Muscle layer of colon (tissue), 2 donors: Measurements from ENCODE around the gene CHD6.

Source experiments
- H3K27ac ChIP-seq: one replicate; pipeline ENCODE4 v1.7.0; 2013; ENCODE audit warnings: low read depth, mild to moderate bottlenecking, low read length, moderate library complexity
- H3K27me3 ChIP-seq, 2 donors: one replicate each; pipeline ENCODE4 v1.7.0; 2013; ENCODE audit warnings: low read length in 2 of 2, mild to moderate bottlenecking in 2 of 2; ENCODE audit not compliant: insufficient read depth in 2 of 2, control insufficient read depth in 1 of 2
- H3K36me3 ChIP-seq: one replicate; pipeline ENCODE4 v1.7.0; 2013; ENCODE audit warnings: mild to moderate bottlenecking, low read length; ENCODE audit not compliant: insufficient read depth
- H3K4me1 ChIP-seq: one replicate; pipeline ENCODE4 v1.7.0; 2013; ENCODE audit warnings: mild to moderate bottlenecking, low read length; ENCODE audit not compliant: insufficient read depth
- H3K4me3 ChIP-seq, 2 donors: one replicate each; pipeline ENCODE4 v1.7.0; 2013; ENCODE audit warnings: low read length in 2 of 2, low read depth in 1 of 2, mild to moderate bottlenecking in 1 of 2, moderate library complexity in 1 of 2
- H3K9ac ChIP-seq: one replicate; pipeline ENCODE4 v1.7.0; 2013; ENCODE audit warnings: low read length
- H3K9me3 ChIP-seq: one replicate; pipeline ENCODE4 v1.7.0; 2013; ENCODE audit warnings: mild to moderate bottlenecking, low read length
- donor health status: abdominal sarcoma.
- donor health status: Adenocarcinoma of cecum.

The CHD6 gene

DNA sequence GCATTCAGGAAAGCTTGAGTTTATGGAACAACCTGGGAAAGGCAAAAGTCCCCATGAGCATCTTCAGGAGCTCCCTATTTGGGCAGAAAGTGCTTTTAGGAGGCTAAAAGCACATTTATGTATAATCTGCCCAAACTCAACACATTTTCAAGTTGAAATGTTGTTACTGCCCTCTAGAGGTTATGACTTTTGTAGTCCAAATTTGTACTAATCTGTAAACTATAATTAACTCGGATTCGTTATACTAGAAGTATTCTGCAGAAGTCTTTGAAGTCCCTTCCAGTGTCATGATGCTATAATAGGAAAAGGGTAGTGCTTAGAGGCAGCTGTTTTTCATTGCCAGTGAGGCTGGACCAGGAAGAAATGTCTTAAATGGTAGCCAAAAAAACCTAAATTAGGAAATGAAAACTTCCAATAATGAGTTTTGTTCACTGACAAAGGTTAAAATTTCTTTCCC lies 206.8 kb downstream of the CHD6 start:
- H3K9ac ChIP-seq: no peak overlapping the region
- H3K9me3 ChIP-seq: no peaks in the 10 kb centered on the region
- peaks cover 94% of the 10 kb centered on the region for H3K36me3 ChIP-seq
- no peak overlapping the region for H3K4me3 ChIP-seq
- no peaks in the 10 kb centered on the region for H3K27me3 ChIP-seq
- H3K4me1 ChIP-seq: no peaks in the 10 kb centered on the region
- H3K27ac ChIP-seq: no peak overlapping the region

DNA sequence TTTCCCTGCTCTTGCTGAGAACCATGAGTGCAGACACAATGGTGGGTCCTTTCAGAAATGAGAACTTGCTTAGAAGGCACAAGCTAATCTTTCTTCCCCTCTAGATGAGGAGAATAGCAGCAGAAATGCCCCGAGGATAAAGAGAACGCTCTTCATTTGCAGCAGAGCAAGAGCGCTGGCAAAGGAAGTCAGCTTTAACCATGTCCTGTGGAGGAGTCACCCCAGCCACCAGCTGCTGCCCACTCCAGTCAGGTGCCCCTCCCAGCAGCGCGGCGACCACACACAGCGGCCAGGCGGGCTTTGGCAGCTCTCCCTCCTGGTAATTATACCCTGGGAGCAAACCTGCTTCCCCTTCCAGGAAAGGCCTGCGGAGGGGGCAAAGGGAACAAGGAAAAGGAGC lies 209.2 kb downstream of the CHD6 start:
- no peak overlapping the region for H3K4me3 ChIP-seq
- H3K9me3 ChIP-seq: no peaks in the 10 kb centered on the region
- no peak overlapping the region for H3K27ac ChIP-seq
- peaks cover 94% of the 10 kb centered on the region for H3K36me3 ChIP-seq
- no peaks in the 10 kb centered on the region for H3K27me3 ChIP-seq
- H3K9ac ChIP-seq: no peak overlapping the region
- no peaks in the 10 kb centered on the region for H3K4me1 ChIP-seq

- Histone ChIP-seq H3K9ac (no peak overlapping the region), H3K36me3 (peaks cover 88% of the 10 kb centered on the region), H3K4me3 (no peak overlapping the region), H3K27me3 (no peaks in the 10 kb centered on the region), H3K4me1 (no peaks in the 10 kb centered on the region), H3K27ac (no peak overlapping the region), H3K9me3 (no peaks in the 10 kb centered on the region)
These were observed 209.9 kb downstream of the CHD6 start for GRCh38 chr20:41408156-41408794.

GRCh38 chr20:41407607-41408006 lies 210.6 kb downstream of the CHD6 start:
- peaks cover 82% of the 10 kb centered on the region for H3K36me3 ChIP-seq
- no peaks in the 10 kb centered on the region for H3K27me3 ChIP-seq
- no peak overlapping the region for H3K27ac ChIP-seq
- H3K9ac ChIP-seq: no peak overlapping the region
- H3K4me3 ChIP-seq: no peak overlapping the region
- no peaks in the 10 kb centered on the region for H3K4me1 ChIP-seq
- H3K9me3 ChIP-seq: no peaks in the 10 kb centered on the region

DNA sequence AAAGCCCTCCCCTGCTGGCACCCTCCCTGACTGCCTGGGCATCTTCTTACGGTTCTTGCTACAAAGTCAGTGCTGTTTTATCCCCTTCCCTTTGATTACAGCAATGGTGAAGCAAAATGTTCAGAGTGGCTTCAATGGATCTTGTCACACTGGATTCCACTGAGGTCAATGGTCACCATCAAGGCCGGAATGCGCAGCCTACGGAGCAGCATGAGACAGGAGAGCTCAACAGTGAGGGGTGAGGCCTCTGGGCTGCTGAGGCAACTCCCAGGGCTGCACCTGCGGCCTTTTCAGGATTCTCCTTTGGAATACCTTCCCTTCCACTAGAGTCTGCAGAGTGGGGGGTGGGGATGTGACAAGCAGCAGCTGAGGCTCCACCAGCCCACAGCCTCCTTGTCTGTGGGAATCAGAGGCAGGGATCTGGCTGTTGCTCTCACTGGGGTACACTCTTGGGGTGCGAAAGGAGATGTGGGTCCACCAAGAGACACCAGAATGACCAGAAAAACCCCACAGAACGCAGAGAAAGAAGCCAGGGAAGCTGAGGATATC lies 211.2 kb downstream of the CHD6 start:
- H3K27ac ChIP-seq: no peak overlapping the region
- no peaks in the 10 kb centered on the region for H3K27me3 ChIP-seq
- H3K9ac ChIP-seq: no peak overlapping the region
- H3K36me3 ChIP-seq: peaks cover 79% of the 10 kb centered on the region
- no peaks in the 10 kb centered on the region for H3K9me3 ChIP-seq
- no peak overlapping the region for H3K4me3 ChIP-seq
- no peaks in the 10 kb centered on the region for H3K4me1 ChIP-seq

DNA sequence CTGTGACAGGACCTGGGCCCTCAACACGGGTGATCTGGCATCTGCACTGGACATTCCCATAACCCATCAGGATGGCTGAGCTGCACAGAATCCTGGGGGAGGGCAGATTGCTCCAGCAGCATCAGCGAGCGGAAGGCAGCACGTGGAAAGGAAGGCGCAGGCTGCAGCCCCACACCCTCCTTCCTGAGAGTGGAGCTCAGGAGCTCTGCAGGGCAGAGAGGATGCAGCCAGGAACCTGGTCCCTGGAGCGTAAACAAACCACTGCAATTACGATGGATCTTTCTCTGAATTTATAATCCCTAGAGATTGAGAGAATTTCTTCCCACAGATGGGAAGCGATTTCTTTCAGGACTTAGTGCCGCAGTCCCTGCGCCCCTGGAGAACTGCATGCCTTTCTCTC lies 211.8 kb downstream of the CHD6 start:
- no peak overlapping the region for H3K27ac ChIP-seq
- peaks cover 76% of the 10 kb centered on the region for H3K36me3 ChIP-seq

DNA sequence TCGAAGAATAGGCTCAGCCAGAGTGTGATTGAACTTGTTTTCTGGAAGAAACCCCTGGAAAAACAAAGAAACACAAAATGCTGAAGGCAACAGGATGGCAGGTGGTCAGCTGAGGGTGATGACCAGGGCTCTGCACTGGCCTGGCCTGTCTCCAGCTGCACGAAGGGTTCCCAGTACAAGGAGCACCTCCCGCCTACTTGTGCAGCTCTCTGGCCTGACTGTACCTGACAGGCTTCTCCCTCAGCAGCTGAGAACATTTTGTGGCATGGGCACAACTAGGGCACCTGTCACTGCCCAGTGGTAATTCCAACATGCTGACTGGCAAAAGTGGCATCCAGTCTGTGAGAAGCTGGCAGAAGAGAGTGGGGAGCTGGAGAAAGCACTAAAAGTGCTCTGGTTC lies 212.7 kb downstream of the CHD6 start:
- H3K36me3 ChIP-seq: peaks cover 67% of the 10 kb centered on the region
- H3K9ac ChIP-seq: no peak overlapping the region
- no peaks in the 10 kb centered on the region for H3K27me3 ChIP-seq
- H3K9me3 ChIP-seq: no peaks in the 10 kb centered on the region
- H3K4me3 ChIP-seq: no peak overlapping the region
- H3K4me1 ChIP-seq: no peaks in the 10 kb centered on the region
- H3K27ac ChIP-seq: no peak overlapping the region

More for the DNA sequence above, 211.8 kb downstream of the CHD6 start:
- H3K27me3 ChIP-seq: no peaks in the 10 kb centered on the region
- H3K9ac ChIP-seq: no peak overlapping the region
- H3K4me3 ChIP-seq: no peak overlapping the region
- no peaks in the 10 kb centered on the region for H3K4me1 ChIP-seq
- H3K9me3 ChIP-seq: no peaks in the 10 kb centered on the region

DNA sequence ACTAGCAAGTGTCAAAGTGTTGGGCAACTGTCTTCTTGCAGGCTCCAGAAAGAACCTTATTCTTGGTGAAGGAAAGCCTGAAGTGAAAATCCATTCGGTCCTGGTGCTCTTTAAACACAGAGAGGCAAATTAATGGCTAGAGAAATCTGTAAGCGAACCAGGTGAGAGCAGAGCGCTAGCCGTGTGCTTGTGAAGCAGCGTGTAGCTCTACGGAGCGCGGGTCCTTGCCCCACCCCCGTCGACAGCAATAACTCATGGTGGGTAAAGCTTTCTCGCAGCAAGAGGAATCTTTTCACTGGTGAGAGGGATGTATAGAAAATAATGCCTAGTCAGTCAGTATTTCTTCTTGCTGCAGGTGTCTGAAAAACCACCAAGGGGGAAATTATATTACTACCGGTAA lies 214.6 kb downstream of the CHD6 start:
- Histone ChIP-seq H3K9ac (no peak overlapping the region), H3K27ac (no peak overlapping the region), H3K27me3 (no peaks in the 10 kb centered on the region), H3K9me3 (no peaks in the 10 kb centered on the region), H3K36me3 (peaks cover 49% of the 10 kb centered on the region), H3K4me1 (no peaks in the 10 kb centered on the region), H3K4me3 (no peak overlapping the region)

- no peaks in the 10 kb centered on the region for H3K9me3 ChIP-seq
- no peak overlapping the region for H3K27ac ChIP-seq
- peaks cover 15% of the 10 kb centered on the region for H3K4me1 ChIP-seq
- no peaks in the 10 kb centered on the region for H3K27me3 ChIP-seq
- H3K9ac ChIP-seq: no peak overlapping the region
- H3K36me3 ChIP-seq: peaks cover 7% of the 10 kb centered on the region
- H3K4me3 ChIP-seq: no peak overlapping the region
These were observed 219.8 kb downstream of the CHD6 start for GRCh38 chr20:41398408-41398807.

GRCh38 chr20:41395667-41396664 lies 222.2 kb downstream of the CHD6 start:
- Histone ChIP-seq H3K9ac (no peak overlapping the region), H3K36me3 (no peaks in the 10 kb centered on the region), H3K27ac (no peak overlapping the region), H3K9me3 (no peaks in the 10 kb centered on the region), H3K27me3 (no peaks in the 10 kb centered on the region), H3K4me3 (no peak overlapping the region), H3K4me1 (peaks cover 19% of the 10 kb centered on the region)

DNA sequence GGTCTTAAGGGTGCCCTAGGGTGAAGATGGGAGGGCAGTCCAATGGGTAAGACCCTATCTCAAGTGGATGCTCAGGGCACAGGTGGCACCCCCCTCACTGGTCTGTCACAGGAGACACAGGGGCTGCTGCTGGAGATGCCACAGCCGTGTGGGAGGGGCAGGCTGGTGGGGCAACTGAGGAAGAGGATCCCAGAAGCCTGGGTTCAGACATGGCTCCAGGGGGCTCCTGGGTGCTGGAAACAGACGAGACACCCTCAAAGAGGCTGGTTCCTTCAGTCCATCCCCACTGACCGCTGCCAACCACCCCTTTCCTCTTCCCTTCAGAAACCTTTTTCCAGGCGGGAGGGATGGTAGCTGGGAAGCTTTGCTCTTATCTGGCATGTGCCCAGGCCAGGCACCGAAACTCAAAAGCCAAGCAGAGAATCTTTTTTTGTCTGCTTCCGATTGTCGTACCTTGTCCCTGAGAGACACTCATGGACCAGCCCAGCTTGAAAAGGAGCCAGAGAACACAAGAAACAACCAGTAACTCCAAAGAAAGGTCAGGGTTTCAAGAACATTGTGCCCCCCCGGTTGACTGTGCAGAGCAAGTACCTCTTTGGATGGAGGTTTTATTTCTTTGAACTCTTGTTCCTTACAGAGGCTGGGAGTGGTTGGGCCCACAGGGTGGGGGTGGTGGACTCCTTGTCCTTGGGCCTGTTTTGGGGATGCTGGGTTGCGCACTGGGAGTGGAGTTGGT lies 223.1 kb downstream of the CHD6 start:
- H3K36me3 ChIP-seq: no peaks in the 10 kb centered on the region
- peaks cover 19% of the 10 kb centered on the region for H3K4me1 ChIP-seq
- no peaks in the 10 kb centered on the region for H3K27me3 ChIP-seq
- H3K27ac ChIP-seq: no peak overlapping the region
- H3K4me3 ChIP-seq: no peak overlapping the region
- no peaks in the 10 kb centered on the region for H3K9me3 ChIP-seq
- no peak overlapping the region for H3K9ac ChIP-seq
